Midbrain (tissue), 1 donor: ENCODE data around the gene SIDT1.
"Not testable (repeated sequence)": the region's sequence is repeated elsewhere in the genome, so short reads cannot be mapped to it uniquely, and the experiment has no call there.

ENCODE experiments used
- DNase-seq: peaks from one replicate; lab custom pipeline; 2025; lab: John Stamatoyannopoulos, UW

The SIDT1 gene

GRCh38 chr3:113634782-113635474 lies 102.6 kb downstream of the SIDT1 start:
- DNase-seq: no peak

DNA sequence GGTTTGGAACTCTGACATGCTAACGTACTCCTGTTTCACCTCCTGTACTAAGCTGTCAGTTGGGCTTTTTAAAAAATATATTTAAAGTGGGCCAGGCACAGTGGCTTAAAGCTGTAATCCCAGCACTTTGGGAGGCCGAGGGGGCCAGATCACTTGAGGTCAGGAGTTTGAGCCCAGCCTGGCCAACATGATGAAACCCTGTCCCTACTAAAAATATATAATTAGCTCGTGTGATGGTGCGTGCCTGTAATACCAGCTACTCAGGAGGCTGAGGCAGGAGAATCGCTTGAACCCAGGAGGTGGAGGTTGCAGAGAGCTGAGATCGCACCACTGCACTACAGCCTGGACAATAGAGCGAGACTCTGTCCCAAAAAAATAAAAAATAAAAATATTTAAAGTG lies 103.7 kb downstream of the SIDT1 start:
- DNase-seq: not testable (repeated sequence)

DNA sequence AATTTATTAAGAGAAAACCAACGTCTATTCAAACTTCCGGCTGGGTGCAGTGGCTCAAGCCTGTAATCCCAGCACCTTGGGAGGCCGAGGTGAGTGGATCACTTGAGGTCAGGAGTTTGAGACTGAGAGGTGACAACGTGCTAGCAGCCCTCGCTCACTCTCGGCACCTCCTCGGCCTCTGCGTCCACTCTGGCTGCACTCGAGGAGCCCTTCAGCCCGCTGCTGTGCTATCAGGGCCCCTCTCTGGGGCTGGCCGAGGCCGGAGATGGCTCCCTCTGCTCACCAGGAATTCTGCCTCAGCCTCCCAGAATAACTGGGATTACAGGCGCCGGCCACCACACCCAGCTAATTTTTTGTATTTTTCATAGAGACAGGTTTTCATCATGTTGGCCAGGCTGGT lies 105.4 kb downstream of the SIDT1 start:
- DNase-seq: no peak

DNA sequence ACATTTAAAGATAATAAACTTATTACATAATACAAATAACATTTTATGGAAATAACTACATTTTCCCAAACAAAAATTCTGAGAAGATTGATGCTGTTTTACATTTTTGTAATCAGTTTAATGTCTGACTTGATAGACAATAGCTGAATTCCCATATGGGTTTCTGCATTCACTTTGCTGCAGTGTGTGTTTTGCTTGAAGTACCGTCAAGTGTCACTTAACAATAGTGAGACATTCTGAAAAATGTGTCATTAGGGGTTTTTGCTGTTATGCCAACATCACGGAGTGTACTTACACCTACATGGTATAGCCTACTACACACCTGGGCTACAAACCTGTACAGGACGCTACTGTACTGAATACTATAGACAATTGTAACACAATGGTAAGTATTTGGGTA lies 106.6 kb downstream of the SIDT1 start:
- DNase-seq: no peak

- no peak for DNase-seq
These were observed 111.2 kb downstream of the SIDT1 start for GRCh38 chr3:113643583-113643982.

- no peak for DNase-seq
These were observed 116.2 kb downstream of the SIDT1 start for GRCh38 chr3:113648524-113648923.

GRCh38 chr3:113649174-113649845 lies 117.0 kb downstream of the SIDT1 start:
- DNase-seq: no peak

DNA sequence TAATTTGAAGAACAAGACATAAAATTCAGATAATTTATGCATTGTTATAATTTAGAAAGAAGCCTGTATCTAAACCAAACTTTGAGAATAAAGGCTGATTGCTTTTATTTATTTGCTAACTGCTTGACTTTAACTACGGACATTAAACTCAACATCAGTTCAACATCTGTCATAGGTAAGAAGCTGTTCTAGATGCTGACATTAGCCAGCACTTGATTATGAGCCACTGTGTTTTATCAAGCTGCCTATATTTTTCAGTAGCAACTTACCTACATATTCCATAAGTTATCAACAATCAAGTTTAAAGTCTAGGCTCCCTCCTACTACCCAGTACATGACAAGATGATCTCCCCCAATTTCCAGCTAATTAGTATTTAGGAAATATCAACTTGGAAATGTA lies 122.0 kb downstream of the SIDT1 start:
- no peak for DNase-seq

DNA sequence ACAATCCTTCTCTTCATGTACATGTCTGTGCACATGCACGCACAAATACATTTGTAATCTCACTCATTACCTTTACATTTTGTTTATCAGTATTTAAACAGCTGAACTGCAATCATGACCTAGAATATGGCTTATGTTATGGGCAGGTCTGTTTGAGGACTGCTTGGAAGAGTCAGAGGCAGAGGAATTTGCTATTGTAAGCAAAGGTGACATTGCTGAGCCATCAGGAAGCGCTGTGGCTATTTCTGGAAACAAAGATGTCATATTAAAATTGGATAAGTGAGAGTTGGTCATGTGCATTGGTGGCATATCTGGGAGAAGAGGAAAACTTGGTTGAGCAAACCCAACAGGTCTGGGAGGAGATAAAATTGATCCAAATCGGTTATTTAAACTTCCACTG lies 122.5 kb downstream of the SIDT1 start:
- DNase-seq: no peak

DNA sequence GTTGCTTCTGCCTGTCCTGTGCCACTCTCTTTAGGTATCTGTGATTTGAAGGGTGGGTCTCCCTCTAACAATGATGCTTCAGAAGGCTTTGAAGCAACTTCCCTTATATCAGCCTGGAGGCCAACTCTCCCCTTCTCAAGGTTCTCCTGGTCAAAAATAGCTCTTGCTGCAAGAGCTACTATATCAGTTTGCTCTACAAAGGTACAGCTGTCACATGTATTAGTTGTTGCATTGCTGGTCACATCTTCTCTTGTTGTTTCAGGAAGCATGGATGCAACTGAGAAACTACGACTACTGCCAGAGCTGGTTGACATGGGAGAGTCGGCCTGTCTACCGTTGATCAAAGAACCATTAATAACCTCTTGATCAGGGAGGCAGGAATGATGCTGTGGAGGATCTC lies 125.8 kb downstream of the SIDT1 start:
- no peak for DNase-seq

DNA sequence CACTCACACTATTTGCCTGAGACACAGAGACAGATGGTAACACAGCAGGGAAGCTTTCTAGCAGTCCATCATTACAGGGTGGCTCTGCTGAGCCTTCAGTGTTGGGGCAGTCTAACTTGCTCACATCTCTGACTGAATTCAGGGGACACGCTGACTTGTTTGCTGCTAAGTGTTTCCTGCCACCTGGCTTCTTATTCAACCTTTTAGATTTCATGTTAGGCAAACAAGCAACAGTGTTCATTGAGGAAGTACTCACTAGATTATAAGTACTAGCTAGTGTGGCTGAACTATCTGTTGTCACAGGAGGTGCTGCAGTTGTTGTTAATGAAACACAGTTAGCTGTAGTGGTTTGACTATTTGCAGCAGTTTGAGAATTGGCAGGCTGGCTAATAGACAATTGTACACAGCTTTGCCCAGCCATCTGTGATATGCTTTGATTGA lies 126.8 kb downstream of the SIDT1 start:
- no peak for DNase-seq

GRCh38 chr3:113659996-113660395 lies 127.6 kb downstream of the SIDT1 start:
- DNase-seq: no peak

- DNase-seq: no peak
These were observed 128.1 kb downstream of the SIDT1 start for GRCh38 chr3:113660458-113660857.

GRCh38 chr3:113660896-113661295 lies 128.5 kb downstream of the SIDT1 start:
- no peak for DNase-seq

DNA sequence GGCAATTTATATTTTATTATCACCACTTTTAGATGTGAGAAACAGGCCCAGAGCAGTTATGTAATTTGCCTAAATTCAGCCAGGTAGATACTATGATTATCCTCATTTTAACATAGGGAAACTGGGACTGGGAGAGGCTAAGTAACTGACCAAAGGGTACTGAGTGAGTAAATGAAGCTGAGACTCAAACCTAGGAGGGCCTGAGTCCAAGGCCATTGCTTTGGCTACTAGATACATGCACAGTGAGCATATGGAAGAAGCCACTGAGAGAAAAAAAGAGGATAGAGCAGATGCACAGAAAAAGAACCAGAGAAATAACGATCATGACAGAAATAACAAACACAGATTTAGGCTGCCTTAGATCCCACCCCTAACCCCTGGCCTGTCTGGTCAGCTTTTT lies 130.5 kb downstream of the SIDT1 start:
- no peak for DNase-seq

DNA sequence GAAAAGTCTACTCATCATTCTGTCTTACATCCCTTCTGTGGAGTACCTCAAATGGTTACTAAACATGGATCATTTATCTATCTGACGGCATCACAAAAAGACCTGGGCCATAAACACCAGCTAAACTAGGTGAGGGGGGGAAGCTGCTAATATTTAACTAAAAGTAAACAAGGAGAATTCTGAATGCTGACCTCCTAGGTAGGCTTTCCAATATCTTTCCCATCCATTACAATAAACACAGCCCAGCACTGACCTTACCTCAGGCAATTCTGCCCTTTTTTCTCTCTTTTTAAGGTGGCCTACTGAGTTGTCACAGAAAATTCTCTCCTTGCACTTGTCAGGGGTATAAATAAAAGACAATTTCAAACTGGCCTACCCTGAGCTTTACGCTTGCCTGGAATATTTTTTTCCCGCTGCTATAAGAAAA lies 131.0 kb downstream of the SIDT1 start:
- DNase-seq: no peak

- DNase-seq: no peak
These were observed 131.4 kb downstream of the SIDT1 start for GRCh38 chr3:113663761-113664160.

GRCh38 chr3:113664523-113665094 lies 132.3 kb downstream of the SIDT1 start:
- DNase-seq: no peak

DNA sequence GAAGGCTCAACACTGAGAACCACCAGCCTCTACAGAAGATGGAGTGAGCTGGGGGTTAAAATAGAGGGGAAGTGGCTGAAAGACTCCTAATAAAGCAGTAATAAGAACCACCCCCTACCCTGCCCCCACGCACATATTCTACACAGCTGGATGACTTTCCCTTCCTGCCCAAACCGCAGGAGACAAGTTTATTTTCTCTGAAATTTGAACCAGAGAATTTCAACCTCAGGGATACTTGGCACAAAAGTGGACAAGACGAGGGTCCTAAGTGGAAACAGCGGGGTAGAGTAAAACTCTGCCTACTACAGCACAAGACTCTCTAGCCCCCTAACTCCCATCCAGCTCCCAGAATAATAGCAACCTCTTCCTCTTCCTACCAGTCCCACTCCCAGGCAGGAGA lies 135.7 kb downstream of the SIDT1 start:
- no peak for DNase-seq

DNA sequence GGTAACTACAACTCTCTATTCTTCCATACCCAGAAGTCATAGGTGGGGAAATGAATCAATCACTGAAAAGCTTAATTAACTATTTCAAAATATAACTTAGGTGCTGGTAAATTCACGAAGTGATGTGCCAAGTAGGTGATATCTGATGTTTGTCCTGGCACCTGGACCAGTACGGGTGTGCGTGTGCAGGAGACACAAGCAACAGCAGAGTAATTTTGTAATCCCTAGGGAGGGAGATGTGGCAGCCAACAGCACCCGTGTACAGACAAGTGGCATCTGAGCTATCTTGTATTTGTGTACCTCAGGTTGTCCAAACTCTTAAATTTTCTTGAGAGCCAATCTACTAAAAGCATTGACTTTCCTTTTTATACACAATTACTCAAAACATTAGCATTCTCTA lies 141.2 kb downstream of the SIDT1 start:
- no peak for DNase-seq

DNA sequence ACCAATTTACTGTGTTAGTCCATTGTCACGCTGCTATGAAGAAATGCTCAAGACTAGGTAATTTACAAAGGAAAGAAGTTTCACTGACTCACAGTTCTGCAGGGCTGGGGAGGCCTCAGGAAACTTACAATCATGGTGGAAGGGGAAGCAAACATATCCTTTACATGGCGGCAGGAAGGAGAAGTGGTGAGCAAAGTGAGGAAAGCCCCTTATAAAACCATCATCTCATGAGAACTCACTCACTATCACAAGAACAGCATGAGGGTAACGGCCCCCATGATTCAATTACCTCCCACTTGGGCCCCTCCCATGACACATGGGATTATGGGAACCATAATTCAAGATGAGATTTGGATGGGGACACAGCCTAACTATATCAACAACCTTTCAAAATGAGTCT lies 143.9 kb downstream of the SIDT1 start:
- DNase-seq: no peak

DNA sequence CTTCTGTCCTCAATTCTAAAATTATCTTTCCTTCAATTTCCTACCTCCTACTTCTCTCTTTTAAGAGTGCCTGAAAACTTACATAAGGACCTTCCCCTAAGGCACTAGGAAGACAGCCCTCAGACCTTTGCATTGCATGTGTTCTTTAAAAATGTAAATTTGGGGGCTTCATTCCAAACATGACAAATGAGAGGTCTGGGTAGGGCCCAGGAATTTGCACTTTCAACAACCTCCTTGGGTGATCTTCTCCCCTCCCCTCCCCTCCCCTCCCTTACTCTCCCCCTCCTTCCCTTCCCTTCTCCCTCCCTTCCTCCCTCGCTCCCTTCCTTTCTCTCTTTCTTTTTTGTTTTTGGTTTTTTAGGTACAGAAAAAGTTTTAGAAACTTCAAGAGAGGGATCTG lies 145.4 kb downstream of the SIDT1 start:
- no peak for DNase-seq

GRCh38 chr3:113678773-113679172 lies 146.4 kb downstream of the SIDT1 start:
- DNase-seq: no peak
